H9 (cell line): ENCODE results near the gene OPRL1. TPM values are rescaled to one million over a fixed set of nuclear protein-coding genes. Genes with fewer than 3 reads are reported as not detected.

Source experiments
- DNase-seq: peaks from one replicate; pipeline ENCODE4 v3.0.0-alpha.2; 2017
- H2AFZ ChIP-seq: one replicate; pipeline ENCODE4 v1.6.1; 2013; ENCODE audit warnings: mild to moderate bottlenecking, low read length, control low read depth, moderate library complexity
- H2AK5ac ChIP-seq: 2 replicates; pipeline ENCODE4 v1.6.1; 2013; ENCODE audit warnings: low read length, control low read depth, mixed read lengths; ENCODE audit not compliant: insufficient read length
- H2BK120ac ChIP-seq: one replicate; pipeline ENCODE4 v1.6.1; 2013; ENCODE audit warnings: low read depth, mild to moderate bottlenecking, low read length, control low read depth, inconsistent platforms; ENCODE audit not compliant: poor library complexity, severe bottlenecking
- H2BK12ac ChIP-seq: 2 replicates; pipeline ENCODE4 v1.6.1; 2013; ENCODE audit warnings: low read length, control low read depth, mixed read lengths, low read depth; ENCODE audit not compliant: insufficient read length
- H2BK15ac ChIP-seq: 2 replicates; pipeline ENCODE4 v1.6.1; 2013; ENCODE audit warnings: low read depth, low read length, control low read depth
- H2BK20ac ChIP-seq: one replicate; pipeline ENCODE4 v1.6.1; 2013; ENCODE audit warnings: low read depth, mild to moderate bottlenecking, low read length, control low read depth, inconsistent platforms; ENCODE audit not compliant: poor library complexity, severe bottlenecking
- H2BK5ac ChIP-seq: 2 replicates; pipeline ENCODE4 v1.6.1; 2013; ENCODE audit warnings: low read length, control low read depth, mixed read lengths; ENCODE audit not compliant: insufficient read length
- H3K14ac ChIP-seq: 2 replicates; pipeline ENCODE4 v1.6.1; 2013; ENCODE audit warnings: low read length, control low read depth; ENCODE audit not compliant: insufficient read depth
- H3K18ac ChIP-seq: 2 replicates; pipeline ENCODE4 v1.6.1; 2013; ENCODE audit warnings: low read depth, mild to moderate bottlenecking, mixed read lengths, low read length, control low read depth; ENCODE audit not compliant: insufficient read length
- H3K23ac ChIP-seq: 2 replicates; pipeline ENCODE4 v1.6.1; 2013; ENCODE audit warnings: low read length, control low read depth, mixed read lengths, low read depth; ENCODE audit not compliant: insufficient read length
- H3K23me2 ChIP-seq: 2 replicates; pipeline ENCODE4 v1.6.1; 2013; ENCODE audit warnings: low read depth, mild to moderate bottlenecking, mixed read lengths, low read length, control low read depth; ENCODE audit not compliant: insufficient read length, poor library complexity, severe bottlenecking
- H3K27ac ChIP-seq: 2 replicates; pipeline ENCODE4 v1.5.1; 2013; ENCODE audit warnings: low read length, control low read depth, mixed read lengths, low read depth; ENCODE audit not compliant: insufficient read length
- H3K27me3 ChIP-seq: 2 replicates; pipeline ENCODE4 v1.6.1; 2013; ENCODE audit warnings: low read length, control low read depth, inconsistent platforms; ENCODE audit not compliant: insufficient read depth
- H3K4ac ChIP-seq: 2 replicates; pipeline ENCODE4 v1.6.1; 2013; ENCODE audit warnings: low read depth, mild to moderate bottlenecking, control low read depth, inconsistent platforms, low read length, moderate library complexity
- H3K4me1 ChIP-seq: 2 replicates; pipeline ENCODE4 v1.6.1; 2013; ENCODE audit warnings: low read length, control low read depth, inconsistent platforms; ENCODE audit not compliant: insufficient read depth
- H3K4me2 ChIP-seq: 2 replicates; pipeline ENCODE4 v1.6.1; 2013; ENCODE audit warnings: low read length, control low read depth, mixed read lengths; ENCODE audit not compliant: insufficient read length, insufficient read depth
- H3K56ac ChIP-seq: 2 replicates; pipeline ENCODE4 v1.6.1; 2013; ENCODE audit warnings: low read depth, mild to moderate bottlenecking, mixed read lengths, low read length, control low read depth; ENCODE audit not compliant: insufficient read length
- H3K79me1 ChIP-seq: 2 replicates; pipeline ENCODE4 v1.6.1; 2013; ENCODE audit warnings: low read depth, mild to moderate bottlenecking, moderate library complexity, low read length, control low read depth, inconsistent platforms; ENCODE audit not compliant: insufficient read depth, poor library complexity, severe bottlenecking
- H3K79me2 ChIP-seq: 2 replicates; pipeline ENCODE4 v1.6.1; 2013; ENCODE audit warnings: low read length, control low read depth, inconsistent platforms; ENCODE audit not compliant: insufficient read depth
- H3K9ac ChIP-seq: 2 replicates; pipeline ENCODE4 v1.6.1; 2013; ENCODE audit warnings: low read length, control low read depth, mixed read lengths; ENCODE audit not compliant: insufficient read length; ENCODE audit errors: extremely low read depth
- H3K9me3 ChIP-seq: one replicate; pipeline ENCODE4 v1.6.1; 2013; ENCODE audit warnings: low read depth, low read length, inconsistent platforms; ENCODE audit not compliant: control insufficient read depth
- H3T11ph ChIP-seq: one replicate; pipeline ENCODE4 v1.6.1; 2013; ENCODE audit warnings: mild to moderate bottlenecking, low read length, control low read depth, inconsistent platforms
- H4K20me1 ChIP-seq: one replicate; pipeline ENCODE4 v1.6.1; 2013; ENCODE audit not compliant: control insufficient read depth, insufficient read length, insufficient read depth
- H4K5ac ChIP-seq: 2 replicates; pipeline ENCODE4 v1.6.1; 2013; ENCODE audit warnings: low read depth, mild to moderate bottlenecking, mixed read lengths, low read length, control low read depth; ENCODE audit not compliant: insufficient read length
- H4K8ac ChIP-seq: replicated peaks from 2 replicates; pipeline ENCODE4 v1.6.1; 2013; ENCODE audit warnings: low read length, control low read depth, mixed read lengths, low read depth; ENCODE audit not compliant: insufficient read length
- H4K91ac ChIP-seq: 2 replicates; pipeline ENCODE4 v1.6.1; 2013; ENCODE audit warnings: low read depth, mild to moderate bottlenecking, moderate library complexity, mixed read lengths, low read length, control low read depth; ENCODE audit not compliant: insufficient read length
- H3K27ac Mint-ChIP-seq, 3 experiments: 2 replicates in 2 of 3; 3 replicates in 1 of 3; pipeline ENCODE4 v1.8.0; 2020 to 2021; ENCODE audit warnings: mixed read lengths in 3 of 3, mild to moderate bottlenecking in 1 of 3, moderate library complexity in 1 of 3
- H3K27me3 Mint-ChIP-seq: 2 replicates; pipeline ENCODE4 v1.8.0; 2021; ENCODE audit warnings: low read depth, mild to moderate bottlenecking, moderate library complexity, mixed read lengths
- H3K36me3 Mint-ChIP-seq, 3 experiments: 2 replicates in 2 of 3; 3 replicates in 1 of 3; pipeline ENCODE4 v1.8.0; 2020 to 2021; ENCODE audit warnings: low read depth in 3 of 3, mixed read lengths in 3 of 3; ENCODE audit not compliant: insufficient read depth in 1 of 3
- H3K4me1 Mint-ChIP-seq, 2 experiments: 2 replicates each; pipeline ENCODE4 v1.8.0; 2020; ENCODE audit warnings: mixed read lengths in 2 of 2
- H3K4me3 Mint-ChIP-seq, 2 experiments: 2 replicates in 1 of 2; 3 replicates in 1 of 2; pipeline ENCODE4 v1.8.0; 2020 to 2021; ENCODE audit warnings: mild to moderate bottlenecking in 2 of 2, mixed read lengths in 2 of 2, moderate library complexity in 1 of 2
- H3K9me3 Mint-ChIP-seq, 2 experiments: 2 replicates in 1 of 2; 3 replicates in 1 of 2; pipeline ENCODE4 v1.8.0; 2020; ENCODE audit warnings: mild to moderate bottlenecking in 2 of 2, mixed read lengths in 2 of 2, moderate library complexity in 1 of 2
- CTCF ChIP-seq: fragments of 200-600 bp; sonication (generic); conservative IDR thresholded peaks from 3 replicates; pipeline ENCODE4 v1.8.0; 2021; ENCODE audit warnings: antibody characterized with exemption, mild to moderate bottlenecking
- WGBS: extraction: QIAGEN DNeasy Blood & Tissue Kit; methylation state at CpG from one replicate; pipeline ENCODE4 v1.1.7; 2013; ENCODE audit warnings: missing lambda C conversion rate, low lambda C conversion rate, mixed read lengths; ENCODE audit not compliant: insufficient read length; ENCODE audit errors: extremely low coverage; 5-methylcytosine and 5-hydroxymethylcytosine counted together
- total RNA-seq: library from RNA; stranded (reverse); gene quantifications from 2 replicates; pipeline ENCODE4 v1.2.1, GENCODE V29; 2021

Gene OPRL1
- total RNA-seq, 1 experiment from 2014 or later, result 0.90 TPM

GRCh38 chr20:64056889-64057627 lies 22.8 kb upstream of the OPRL1 start:
- no peaks in the 10 kb centered on the region; a peak in 1 of 7 replicates for H3K36me3 Mint-ChIP-seq
- no peaks in the 10 kb centered on the region for H3K23me2 ChIP-seq
- H2BK12ac ChIP-seq, result no peak overlapping the region
- TF ChIP-seq CTCF, result no peak
- WGBS, result no CpG with 5 or more reads among the region's 39 CpGs
- no peak overlapping the region for H3K9ac ChIP-seq
- H3K9me3 ChIP-seq, result no peaks in the 10 kb centered on the region
- no peak overlapping the region for H4K8ac ChIP-seq
- no peak for DNase-seq
- no peak overlapping the region; a peak in 1 of 7 replicates for H3K27ac Mint-ChIP-seq
- H2BK20ac ChIP-seq, result no peak overlapping the region
- H2AFZ ChIP-seq, result no peak overlapping the region
- H3K27me3 Mint-ChIP-seq, result peaks cover 15% of the 10 kb centered on the region
- H2BK5ac ChIP-seq, result no peak overlapping the region
- no peak overlapping the region for H2BK15ac ChIP-seq
- H3K27me3 ChIP-seq, result no peaks in the 10 kb centered on the region
- no peak overlapping the region for H2BK120ac ChIP-seq
- no peaks in the 10 kb centered on the region for H3K79me1 ChIP-seq
- no peaks in the 10 kb centered on the region for H4K20me1 ChIP-seq
- H4K5ac ChIP-seq, result no peak overlapping the region
- no peak overlapping the region for H4K91ac ChIP-seq
- H3K4me1 Mint-ChIP-seq, result peaks cover 23 to 32% of the 10 kb centered on the region in 2 experiments
- H2AK5ac ChIP-seq, result no peak overlapping the region
- no peak overlapping the region for H3T11ph ChIP-seq
- no peak overlapping the region for H3K27ac ChIP-seq
- H3K4me2 ChIP-seq, result no peak overlapping the region
- H3K18ac ChIP-seq, result no peak overlapping the region
- no peak overlapping the region for H3K56ac ChIP-seq
- no peak overlapping the region for H3K23ac ChIP-seq
- no peaks in the 10 kb centered on the region; a peak in 1 of 5 replicates for H3K9me3 Mint-ChIP-seq
- H3K4me1 ChIP-seq, result no peaks in the 10 kb centered on the region
- H3K79me2 ChIP-seq, result no peaks in the 10 kb centered on the region
- H3K14ac ChIP-seq, result no peak overlapping the region
- H3K4me3 Mint-ChIP-seq, result no peak overlapping the region; a peak in 1 of 5 replicates
- H3K4ac ChIP-seq, result no peak overlapping the region
